Endothelial cell of umbilical vein (primary cell): ENCODE results near the gene PAX3. TPM values are rescaled to one million over a fixed set of nuclear protein-coding genes. Genes with fewer than 3 reads are reported as not detected.

Source experiments
- BruUV-seq: library from RNA; stranded (reverse); fragments of 400-500 nt; replicated peaks from 2 replicates; lab custom pipeline; 2021; lab: Mats Ljungman, UMichigan
- CTCF ChIA-PET: fragments of 300-600, 350-600 bp; sonication (Branson Sonifier 250); formaldehyde crosslinking; loops from one replicate; lab custom pipeline; 2021; ENCODE audit warnings: antibody characterized with exemption, inconsistent platforms; lab: Charles Lee
- POLR2A ChIA-PET: fragments of 300-600, 350-600 bp; sonication (Branson Sonifier 250); formaldehyde crosslinking; loops from one replicate; lab custom pipeline; 2021; ENCODE audit warnings: antibody characterized with exemption, inconsistent platforms; lab: Charles Lee
- DNase-seq: peaks from one replicate; pipeline ENCODE4 v3.0.0-alpha.2; 2011; ENCODE audit warnings: low read depth, low spot score
- FAIRE-seq: peaks from 2 replicates; lab custom pipeline; 2011; peaks lifted over from hg19 to GRCh38; lab: Jason Lieb, UNC
- H2AFZ ChIP-seq: 2 replicates; pipeline ENCODE4 v1.6.0; 2012; ENCODE audit warnings: low read depth, low read length, control low read depth, inconsistent platforms
- H3K27ac ChIP-seq: 2 replicates; pipeline ENCODE4 v1.5.1; 2011; ENCODE audit warnings: low read depth, mild to moderate bottlenecking, control low read depth, low read length, moderate library complexity; ENCODE audit not compliant: insufficient read depth
- H3K27me3 ChIP-seq, 2 experiments: 2 replicates each; pipeline versions ENCODE4 v1.6.0 to v1.6.1; 2011; ENCODE audit warnings: low read length in 2 of 2, mixed read lengths in 1 of 2; ENCODE audit not compliant: control insufficient read depth in 2 of 2, insufficient read depth in 2 of 2
- H3K36me3 ChIP-seq, 2 experiments: 2 replicates in 1 of 2; 3 replicates in 1 of 2; pipeline ENCODE4 v1.5.1; 2011; ENCODE audit warnings: low read length in 2 of 2, mild to moderate bottlenecking in 1 of 2, moderate library complexity in 1 of 2; ENCODE audit not compliant: control insufficient read depth in 2 of 2, insufficient read depth in 2 of 2; ENCODE audit errors: extremely low read depth in 1 of 2
- H3K4me1 ChIP-seq: 3 replicates; pipeline ENCODE4 v1.5.1; 2011; ENCODE audit warnings: mild to moderate bottlenecking, low read length; ENCODE audit not compliant: control insufficient read depth, insufficient read depth; ENCODE audit errors: extremely low read depth
- H3K4me2 ChIP-seq: 2 replicates; pipeline ENCODE4 v1.6.1; 2011; ENCODE audit warnings: low read length, control low read depth, mixed read lengths; ENCODE audit not compliant: insufficient read depth
- H3K4me3 ChIP-seq, 3 experiments: fragments of 200-600 bp in 1 of 3; sonication (generic), shearing (Covaris generic) in 1 of 3; replicated peaks in 1 of 3; 2 replicates each; pipeline ENCODE4 v1.5.1; 2011 to 2016; ENCODE audit warnings: control low read depth in 3 of 3, low read length in 3 of 3, mild to moderate bottlenecking in 2 of 3, inconsistent platforms in 1 of 3, low read depth in 1 of 3, moderate library complexity in 1 of 3; ENCODE audit not compliant: insufficient read depth in 1 of 3
- H3K79me2 ChIP-seq: 2 replicates; pipeline ENCODE4 v1.6.0; 2012; ENCODE audit warnings: low read length, inconsistent platforms; ENCODE audit not compliant: control insufficient read depth, insufficient read depth
- H3K9ac ChIP-seq: replicated peaks from 2 replicates; pipeline ENCODE3; 2011; ENCODE audit warnings: low read length, control low read depth; ENCODE audit not compliant: insufficient read depth; ENCODE audit errors: extremely low read depth
- H3K9me1 ChIP-seq: replicated peaks from 3 replicates; pipeline ENCODE4 v1.6.0; 2011; ENCODE audit warnings: mild to moderate bottlenecking, low read length; ENCODE audit not compliant: control insufficient read depth, insufficient read depth; ENCODE audit errors: extremely low read depth
- H3K9me3 ChIP-seq: replicated peaks from 2 replicates; pipeline ENCODE4 v1.5.1; 2012; ENCODE audit warnings: low read length, inconsistent platforms; ENCODE audit not compliant: control insufficient read depth, insufficient read depth
- H4K20me1 ChIP-seq: replicated peaks from 2 replicates; pipeline ENCODE3; 2011; ENCODE audit warnings: mild to moderate bottlenecking, low read length; ENCODE audit not compliant: control insufficient read depth, insufficient read depth; ENCODE audit errors: extremely low read depth
- CTCF ChIP-seq, 2 donors: IDR thresholded peaks; 1 replicate in 1 of 2; 2 replicates in 1 of 2; pipeline ENCODE4 v1.5.1; 2011; ENCODE audit warnings: low read length in 2 of 2, mild to moderate bottlenecking in 2 of 2, moderate library complexity in 2 of 2, control low read depth in 1 of 2, inconsistent platforms in 1 of 2, low read depth in 1 of 2; ENCODE audit not compliant: insufficient read depth in 1 of 2; ENCODE audit errors: extremely low read depth in 1 of 2
- EZH2 ChIP-seq: IDR thresholded peaks from 2 replicates; pipeline ENCODE4 v1.6.1; 2012; ENCODE audit warnings: borderline replicate concordance, low read depth, mild to moderate bottlenecking, moderate library complexity, low read length, inconsistent platforms; ENCODE audit not compliant: severe bottlenecking
- FOS ChIP-seq: IDR thresholded peaks from 2 replicates; pipeline ENCODE4 v1.6.1; 2011; ENCODE audit warnings: mild to moderate bottlenecking, low read length, moderate library complexity, borderline replicate concordance; ENCODE audit not compliant: insufficient read depth
- GATA2 ChIP-seq: IDR thresholded peaks from 2 replicates; pipeline ENCODE4 v1.7.0; 2011; ENCODE audit warnings: low read depth, mild to moderate bottlenecking, moderate library complexity, mixed read lengths, low read length; ENCODE audit not compliant: insufficient read length, insufficient read depth
- JUN ChIP-seq: IDR thresholded peaks from 2 replicates; pipeline ENCODE4 v1.6.1; 2011; ENCODE audit warnings: borderline replicate concordance, low read depth; ENCODE audit not compliant: insufficient read length, insufficient read depth
- MYC ChIP-seq: IDR thresholded peaks from one replicate; pipeline ENCODE4 v1.6.1; 2011; ENCODE audit warnings: mild to moderate bottlenecking, low read depth, low read length
- POLR2A ChIP-seq: IDR thresholded peaks from 2 replicates; pipeline ENCODE4 v1.6.1; 2012; ENCODE audit warnings: low read depth, mild to moderate bottlenecking, control low read depth, low read length
- POLR2AphosphoS5 ChIP-seq: IDR thresholded peaks from 2 replicates; pipeline ENCODE4 v1.6.1; 2012; ENCODE audit warnings: low read depth, mild to moderate bottlenecking, control low read depth, low read length, moderate library complexity; ENCODE audit not compliant: insufficient read depth
- dilution Hi-C: fragments of 300-500 bp; cut with MboI; formaldehyde crosslinking; loops from one replicate; pipeline ENCODE4 v1.15.0; 2019; ENCODE audit warnings: low sequenced_read_pairs; ENCODE audit not compliant: extremely low pct_ligation_motif_present
- intact Hi-C: fragments of 100-400 bp; cut with micrococcal nuclease; formaldehyde crosslinking; loops from one replicate; pipeline ENCODE4 v1.10.0; 2022
- polyA plus RNA-seq, 4 experiments: library from polyadenylated mRNA; depleted of rRNA in 3 of 4; stranded (reverse) in 3 of 4; unstranded in 1 of 4; fragments of >200 nt; gene quantifications; 2 replicates each; pipeline versions ENCODE4 v1.2.1 to v1.2.3, GENCODE V29; 2011 to 2012; ENCODE audit warnings: missing spikeins in 1 of 4
- total RNA-seq: library from RNA; stranded (reverse); gene quantifications from 2 replicates; pipeline ENCODE4 v1.2.3, GENCODE V29; 2021
- TF ChIP-seq, protein P1 (sequence below): IDR thresholded peaks from 2 replicates; pipeline ENCODE4 v1.6.1; 2011; ENCODE audit not compliant: insufficient read depth, insufficient read length

The PAX3 gene
- total and polyA plus RNA-seq, 2 donors (not counting 3 experiments of a cell fraction or from before 2014, with no cell fraction given) = not detected

DNA sequence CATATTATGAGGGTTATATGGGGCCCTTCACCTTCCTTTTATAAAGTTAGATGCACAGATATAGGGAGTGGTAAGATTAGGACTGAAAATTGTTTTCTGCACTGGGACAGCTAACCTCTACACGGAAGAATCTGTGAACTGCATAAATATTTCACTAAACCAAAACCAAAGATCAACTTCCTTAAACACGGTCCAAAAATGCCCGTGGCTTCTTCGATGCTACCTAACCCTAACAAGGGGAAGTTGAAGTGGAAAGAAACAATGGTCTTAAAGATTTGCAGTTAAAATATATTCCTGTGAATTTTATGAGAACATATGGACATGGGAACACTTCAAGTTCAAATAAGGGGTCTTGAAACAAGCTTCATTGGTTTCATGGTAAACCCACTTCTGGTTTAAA, 33.3 kb upstream of the PAX3 start:
- Histone ChIP-seq H3K27ac (no peak overlapping the region), H3K4me1 (no peaks in the 10 kb centered on the region), H2AFZ (no peak overlapping the region), H3K79me2 (no peaks in the 10 kb centered on the region), H3K9me1 (no peaks in the 10 kb centered on the region), H3K9ac (no peak overlapping the region), H4K20me1 (no peaks in the 10 kb centered on the region), H3K4me2 (no peak overlapping the region), H3K4me3 (no peak overlapping the region), H3K9me3 (no peaks in the 10 kb centered on the region), H3K36me3 (no peaks in the 10 kb centered on the region), H3K27me3 (peaks cover 0 to 3% of the 10 kb centered on the region in 2 experiments)
- DNase-seq (no peak), FAIRE-seq (no peak)
- TF ChIP-seq MYC (no peak), CTCF (IDR thresholded peaks at IDR 0.05; ENCODE audit: extremely low read depth in 1 of 2, insufficient read depth in 1 of 2, low read depth in 1 of 2, low read length in 2 of 2) (no peak), POLR2AphosphoS5 (no peak), FOS (no peak), GATA2 (no peak), EZH2 (no peak), JUN (no peak), POLR2A (no peak)
- TF ChIP-seq, protein P1, sequence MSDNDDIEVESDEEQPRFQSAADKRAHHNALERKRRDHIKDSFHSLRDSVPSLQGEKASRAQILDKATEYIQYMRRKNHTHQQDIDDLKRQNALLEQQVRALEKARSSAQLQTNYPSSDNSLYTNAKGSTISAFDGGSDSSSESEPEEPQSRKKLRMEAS = no peak
- intact Hi-C loops (no loop called here), dilution Hi-C loops (no loop called here)
- no TSS peak for BruUV-seq
- ChIA-PET CTCF (interaction anchor here (1.6 kb wide), 1 partner anchor 14 kb away, joined by 3 read pairs; no protein-coding TSS in a partner anchor), POLR2A (no interaction called here)
